Left lung (tissue), 10 donors: Measurements from ENCODE around the gene PRSS22. TPM values are rescaled to one million over a fixed set of nuclear protein-coding genes. Genes with fewer than 3 reads are reported as not detected.

Experiments
- ATAC-seq: fragments of 200-7000 bp; cut with Tn5 transposase; one replicate; pipeline ENCODE4 v1.9.1; 2020; ENCODE audit warnings: moderate library complexity
- DNase-seq, 4 donors: peaks; one replicate each; pipeline ENCODE4 v3.0.0-alpha.2; 2013 to 2020
- H3K27ac ChIP-seq, 2 donors: fragments of 200-600 bp; sonication (generic) in 1 of 2; one replicate each; pipeline versions ENCODE4 v1.5.0 to v1.8.0; 2020 to 2021
- H3K27me3 ChIP-seq, 2 donors: fragments of 200-600 bp; sonication (generic) in 1 of 2; one replicate each; pipeline versions ENCODE4 v1.5.0 to v1.8.0; 2020 to 2021
- H3K36me3 ChIP-seq, 2 donors: fragments of 200-600 bp; sonication (generic) in 1 of 2; one replicate each; pipeline versions ENCODE4 v1.5.0 to v1.8.0; 2020 to 2021
- H3K4me1 ChIP-seq, 2 donors: fragments of 200-600 bp; one replicate each; pipeline ENCODE4 v1.8.0; 2021
- H3K4me3 ChIP-seq, 2 donors: fragments of 200-600 bp; sonication (generic) in 1 of 2; one replicate each; pipeline versions ENCODE4 v1.5.0 to v1.8.0; 2020 to 2021; ENCODE audit warnings: mild to moderate bottlenecking in 1 of 2
- H3K9me3 ChIP-seq, 2 donors: fragments of 200-600 bp; sonication (generic) in 1 of 2; one replicate each; pipeline versions ENCODE4 v1.5.0 to v1.8.0; 2020 to 2021
- intact Hi-C, 2 donors: fragments of 100-400 bp; cut with DNase I; formaldehyde crosslinking; loops; one replicate each; pipeline versions ENCODE4 v1.11.2 to v1.14.2; 2022
- polyA plus RNA-seq, 6 donors: library from polyadenylated mRNA; unstranded; fragments of 120-200 nt; gene quantifications; one replicate each; pipeline ENCODE4 v1.2.1, GENCODE V29; 2013; ENCODE audit not compliant: insufficient read length in 6 of 6
- total RNA-seq, 2 donors: library from RNA; stranded (reverse); fragmentation: NEBNext Ultra II Directional; extraction: Animal tissue kit (Norgen Biotek cat#: 25700); gene quantifications; one replicate each; pipeline ENCODE4 v1.2.1, GENCODE V29; 2021
- TF ChIP-seq, protein P1 (sequence below), 2 donors: fragments of 200-600 bp; sonication (generic) in 1 of 2; IDR thresholded peaks; one replicate each; pipeline versions ENCODE4 v1.5.0 to v1.8.0; 2021; ENCODE audit warnings: antibody characterized with exemption in 2 of 2
- donor health status: DM: no; HTN: yes; CAD: no.
- donor health status: DM: no; HTN: no; CAD: no.

The PRSS22 gene
- total and polyA plus RNA-seq, 8 donors: 11.9 to 17.3 (median 15.9) TPM

DNA sequence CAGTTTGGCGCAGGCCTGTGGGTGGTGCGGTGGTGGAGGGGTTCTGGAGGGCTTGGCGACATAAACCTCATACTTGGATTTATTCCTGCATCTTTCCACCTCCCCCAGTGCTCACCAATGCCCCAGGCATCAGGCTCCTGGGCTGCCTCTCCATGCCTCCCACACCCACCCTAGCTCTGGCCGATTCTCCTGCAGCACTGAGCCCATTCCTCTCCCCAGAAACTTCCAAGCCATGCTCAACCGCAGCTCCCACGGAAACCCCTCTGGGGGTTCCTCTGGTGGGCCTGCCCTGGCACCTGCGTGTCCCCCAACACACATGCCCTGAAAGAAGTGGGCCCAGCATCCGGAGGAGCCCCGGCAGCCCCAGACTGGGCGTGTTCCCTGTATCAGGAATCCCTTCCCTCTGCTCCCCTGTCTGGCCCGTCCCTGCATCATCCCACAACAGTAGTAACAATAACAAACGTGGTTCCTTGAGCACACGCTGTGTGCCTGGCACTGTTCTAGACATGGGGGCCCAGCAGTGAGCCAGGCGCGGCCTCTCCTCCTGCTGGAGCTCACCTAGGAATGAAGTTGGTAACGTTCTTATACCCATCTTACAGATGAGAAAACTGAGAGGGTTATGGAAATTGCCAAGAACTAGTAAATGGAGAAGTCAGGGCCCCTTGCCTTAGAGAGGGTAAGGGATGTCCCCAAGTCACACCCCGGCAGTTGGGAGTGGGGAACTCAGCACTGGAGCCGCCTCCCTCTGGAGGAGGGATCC, 38.6 kb downstream of the PRSS22 start:
- no peaks in the 10 kb centered on the region for H3K36me3 ChIP-seq
- no peaks in the 10 kb centered on the region for H3K4me1 ChIP-seq
- H3K4me3 ChIP-seq: no peak overlapping the region
- peak in 1 of 4 donors; percentile 41 for DNase-seq
- TF ChIP-seq, protein P1, sequence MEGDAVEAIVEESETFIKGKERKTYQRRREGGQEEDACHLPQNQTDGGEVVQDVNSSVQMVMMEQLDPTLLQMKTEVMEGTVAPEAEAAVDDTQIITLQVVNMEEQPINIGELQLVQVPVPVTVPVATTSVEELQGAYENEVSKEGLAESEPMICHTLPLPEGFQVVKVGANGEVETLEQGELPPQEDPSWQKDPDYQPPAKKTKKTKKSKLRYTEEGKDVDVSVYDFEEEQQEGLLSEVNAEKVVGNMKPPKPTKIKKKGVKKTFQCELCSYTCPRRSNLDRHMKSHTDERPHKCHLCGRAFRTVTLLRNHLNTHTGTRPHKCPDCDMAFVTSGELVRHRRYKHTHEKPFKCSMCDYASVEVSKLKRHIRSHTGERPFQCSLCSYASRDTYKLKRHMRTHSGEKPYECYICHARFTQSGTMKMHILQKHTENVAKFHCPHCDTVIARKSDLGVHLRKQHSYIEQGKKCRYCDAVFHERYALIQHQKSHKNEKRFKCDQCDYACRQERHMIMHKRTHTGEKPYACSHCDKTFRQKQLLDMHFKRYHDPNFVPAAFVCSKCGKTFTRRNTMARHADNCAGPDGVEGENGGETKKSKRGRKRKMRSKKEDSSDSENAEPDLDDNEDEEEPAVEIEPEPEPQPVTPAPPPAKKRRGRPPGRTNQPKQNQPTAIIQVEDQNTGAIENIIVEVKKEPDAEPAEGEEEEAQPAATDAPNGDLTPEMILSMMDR (IDR thresholded peaks at IDR 0.05): no peak
- H3K27ac ChIP-seq: no peak overlapping the region
- H3K9me3 ChIP-seq: no peaks in the 10 kb centered on the region
- no peak for ATAC-seq
- intact Hi-C loops: no loop called here
- H3K27me3 ChIP-seq: peaks cover 0 to 56% of the 10 kb centered on the region in 2 donors

DNA sequence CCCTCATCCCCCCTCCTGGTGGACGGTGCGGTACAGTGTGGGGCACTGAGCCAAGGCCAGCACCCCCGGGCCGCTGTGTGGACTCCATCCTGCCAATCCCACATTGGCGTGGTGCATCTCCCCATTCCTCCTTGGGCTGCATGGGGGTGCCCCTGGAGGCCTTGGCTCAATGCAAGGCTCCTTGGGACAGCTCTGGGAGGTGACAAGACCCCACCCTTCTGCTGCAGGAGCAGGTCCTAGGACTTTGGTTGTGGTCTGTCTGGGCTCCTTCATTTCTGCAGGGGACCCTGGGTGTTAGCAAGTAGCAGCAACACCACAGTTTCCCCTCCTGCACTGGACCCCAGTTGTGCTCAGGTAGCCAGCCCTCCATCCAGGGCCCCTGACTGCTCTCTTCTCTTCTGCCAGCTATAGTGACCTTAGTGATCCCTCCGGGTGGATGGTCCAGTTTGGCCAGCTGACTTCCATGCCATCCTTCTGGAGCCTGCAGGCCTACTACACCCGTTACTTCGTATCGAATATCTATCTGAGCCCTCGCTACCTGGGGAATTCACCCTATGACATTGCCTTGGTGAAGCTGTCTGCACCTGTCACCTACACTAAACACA, 39.6 kb downstream of the PRSS22 start:
- no peak for DNase-seq
- Histone ChIP-seq H3K27me3 (peaks cover 0 to 65% of the 10 kb centered on the region in 2 donors), H3K9me3 (no peaks in the 10 kb centered on the region), H3K4me3 (no peak overlapping the region), H3K27ac (no peak overlapping the region), H3K4me1 (no peaks in the 10 kb centered on the region), H3K36me3 (no peaks in the 10 kb centered on the region)
- no peak for ATAC-seq
- TF ChIP-seq, protein P1 (IDR thresholded peaks at IDR 0.05): no peak
- intact Hi-C loops: no loop called here

DNA sequence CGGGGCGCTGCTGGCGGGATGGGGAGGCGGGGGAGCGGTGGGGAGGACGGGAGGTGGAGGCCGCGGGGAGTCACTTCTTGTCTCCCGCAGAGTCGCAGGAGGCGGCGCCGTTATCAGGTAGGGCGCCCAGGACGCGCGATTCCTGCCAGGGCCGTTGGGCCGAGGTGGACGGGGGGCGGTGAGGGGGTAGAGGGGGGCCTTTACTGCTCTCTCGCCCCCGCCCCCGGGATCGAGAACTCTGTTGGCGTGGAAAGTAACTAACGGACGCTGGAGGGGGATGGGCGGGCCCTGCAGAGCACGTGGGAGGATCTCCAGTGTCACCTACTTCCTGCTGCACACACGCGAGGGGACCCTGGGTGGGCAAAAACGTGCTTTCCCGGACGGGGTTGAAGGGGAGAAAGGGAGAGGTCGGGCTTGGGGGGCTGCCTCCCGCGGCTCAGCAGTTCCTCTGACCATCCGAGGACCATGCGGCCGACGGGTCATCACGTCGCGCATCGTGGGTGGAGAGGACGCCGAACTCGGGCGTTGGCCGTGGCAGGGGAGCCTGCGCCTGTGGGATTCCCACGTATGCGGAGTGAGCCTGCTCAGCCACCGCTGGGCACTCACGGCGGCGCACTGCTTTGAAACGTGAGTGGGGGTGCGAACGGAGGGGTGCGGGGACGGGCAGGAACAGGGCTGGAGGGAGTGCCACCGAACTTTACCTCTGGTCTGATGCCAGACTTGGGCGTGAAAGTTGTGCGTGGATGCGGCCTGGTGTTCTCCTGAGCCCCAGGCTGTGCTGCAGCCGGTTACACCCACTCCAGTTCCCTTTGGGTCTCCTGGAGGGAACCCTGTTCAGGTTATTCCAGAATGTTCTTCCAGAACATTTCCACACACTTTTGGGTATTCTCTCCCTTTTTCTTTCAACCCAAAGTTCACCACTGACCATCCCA, 40.4 kb downstream of the PRSS22 start:
- Histone ChIP-seq H3K4me1 (no peaks in the 10 kb centered on the region), H3K9me3 (no peaks in the 10 kb centered on the region), H3K4me3 (no peak overlapping the region), H3K36me3 (no peaks in the 10 kb centered on the region), H3K27ac (no peak overlapping the region), H3K27me3 (peaks cover 0 to 69% of the 10 kb centered on the region in 2 donors)
- DNase-seq: peak in 1 of 4 donors; percentile 58
- ATAC-seq: no peak
- TF ChIP-seq, protein P1 (IDR thresholded peaks at IDR 0.05): no peak
- intact Hi-C loops: no loop called here

DNA sequence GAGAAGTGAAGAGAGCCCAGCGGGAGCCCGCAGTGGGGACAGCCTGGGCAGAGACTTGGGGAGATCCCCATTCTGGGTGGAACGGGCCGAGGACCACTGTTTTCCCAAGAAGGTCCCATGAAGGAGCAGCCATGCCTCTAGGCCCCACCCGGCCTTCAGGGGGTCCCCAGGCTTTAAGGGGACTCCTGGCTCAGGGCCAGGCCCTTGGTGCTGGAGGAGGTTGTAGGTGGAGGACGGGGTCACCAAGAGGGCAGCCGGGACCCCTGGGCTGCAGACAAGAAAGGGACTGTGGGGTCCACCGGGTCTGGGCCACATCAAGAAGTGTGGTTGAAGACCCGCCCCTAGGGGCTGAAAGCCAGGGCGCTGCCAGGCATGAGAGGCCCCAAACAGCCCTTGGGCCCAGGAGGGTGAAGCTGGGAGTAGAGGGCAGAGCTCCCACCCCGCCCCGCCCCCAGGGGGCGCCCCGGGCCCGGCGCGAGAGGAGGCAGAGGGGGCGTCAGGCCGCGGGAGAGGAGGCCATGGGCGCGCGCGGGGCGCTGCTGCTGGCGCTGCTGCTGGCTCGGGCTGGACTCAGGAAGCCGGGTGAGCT, 41.1 kb downstream of the PRSS22 start, which contains the start of gene PRSS21:
PRSS21 (plus strand) TSS at position 487 of the 589 bp plus-strand sequence; CDS start at position 519, 32 bp downstream.
- H3K27ac ChIP-seq: no peak within 1 kb of the TSS
- peaks cover 0 to 75% of the 10 kb centered on the region in 2 donors for H3K27me3 ChIP-seq
- no peaks in the 10 kb centered on the region for H3K36me3 ChIP-seq
- H3K4me1 ChIP-seq: no peaks in the 10 kb centered on the region
- intact Hi-C loops: no loop called here
- no peaks in the 10 kb centered on the region for H3K9me3 ChIP-seq
- no peak for DNase-seq
- ATAC-seq: peak; percentile 20
- H3K4me3 ChIP-seq: no peak within 1 kb of the TSS
- TF ChIP-seq, protein P1 (IDR thresholded peaks at IDR 0.05): no peak
